ENCODE measurements around the gene C3orf80. TPM values are rescaled to one million over a fixed set of nuclear protein-coding genes. Genes with fewer than 3 reads are reported as not detected.

C3orf80 gene
- total RNA-seq, 1 donor from 2014 or later, result not detected

- no peaks in the 10 kb centered on the region for H3K4me1 Mint-ChIP-seq
- H4K20me1 ChIP-seq (ENCODE audit: low read depth), result no peaks in the 10 kb centered on the region
Observed at GRCh38 chr3:160179906-160180305, 45.3 kb upstream of the C3orf80 start.

GRCh38 chr3:160180581-160181216 is 44.5 kb upstream of the C3orf80 start:
- Histone ChIP-seq H3K4me2 (no peak overlapping the region), H3K27ac (no peak overlapping the region), H3K79me2 (ENCODE audit: low read depth) (no peaks in the 10 kb centered on the region), H2AFZ (replicated peaks) (no peak overlapping the region), H4K20me1 (ENCODE audit: low read depth) (no peaks in the 10 kb centered on the region), H3K4me1 (peaks cover 8% of the 10 kb centered on the region), H3K27me3 (no peaks in the 10 kb centered on the region), H3K4me3 (no peak overlapping the region), H3K9me3 (ENCODE audit: low read depth) (no peaks in the 10 kb centered on the region), H3F3A (ENCODE audit: low read depth) (no peaks in the 10 kb centered on the region), H3K36me3 (no peaks in the 10 kb centered on the region), H3K9ac (no peak overlapping the region)
- peak; percentile 14 for DNase-seq (ENCODE audit: low spot score)
- Mint-ChIP-seq H3K4me3 (no peak overlapping the region), H3K4me1 (no peaks in the 10 kb centered on the region), H3K36me3 (peaks cover 3% of the 10 kb centered on the region), H3K27me3 (ENCODE audit: insufficient read depth, low read depth) (no peaks in the 10 kb centered on the region), H3K27ac (no peak overlapping the region), H3K9me3 (peaks cover 6% of the 10 kb centered on the region)
- TF ChIP-seq EZH2 (IDR thresholded peaks at IDR 0.05) (no peak), EZH2phosphoT487 (IDR thresholded peaks at IDR 0.05) (no peak), CTCF (IDR thresholded peaks at IDR 0.05) (no peak)

More at GRCh38 chr3:160179906-160180305, 45.3 kb upstream of the C3orf80 start:
- Mint-ChIP-seq H3K27me3 (ENCODE audit: insufficient read depth, low read depth) (no peaks in the 10 kb centered on the region), H3K27ac (no peak overlapping the region), H3K4me3 (no peak overlapping the region), H3K9me3 (peaks cover 6% of the 10 kb centered on the region), H3K36me3 (peaks cover 3% of the 10 kb centered on the region)
- Histone ChIP-seq H3K36me3 (no peaks in the 10 kb centered on the region), H3K79me2 (ENCODE audit: low read depth) (no peaks in the 10 kb centered on the region), H3K4me3 (no peak overlapping the region), H3K4me2 (no peak overlapping the region), H3K27ac (no peak overlapping the region), H2AFZ (replicated peaks) (no peak overlapping the region), H3K4me1 (peaks cover 8% of the 10 kb centered on the region), H3K9ac (no peak overlapping the region), H3K9me3 (ENCODE audit: low read depth) (no peaks in the 10 kb centered on the region), H3K27me3 (no peaks in the 10 kb centered on the region), H3F3A (ENCODE audit: low read depth) (no peaks in the 10 kb centered on the region)
- no peak for TF ChIP-seq EZH2phosphoT487 (IDR thresholded peaks at IDR 0.05)
- TF ChIP-seq EZH2 (IDR thresholded peaks at IDR 0.05), result no peak
- TF ChIP-seq CTCF (IDR thresholded peaks at IDR 0.05), result no peak
- no peak for DNase-seq (ENCODE audit: low spot score)

GRCh38 chr3:160183345-160184076 is 41.7 kb upstream of the C3orf80 start:
- DNase-seq (ENCODE audit: low spot score), result no peak
- H3K4me3 Mint-ChIP-seq, result no peak overlapping the region
- H3K9ac ChIP-seq, result no peak overlapping the region
- H3K36me3 ChIP-seq, result no peaks in the 10 kb centered on the region
- no peaks in the 10 kb centered on the region for H3K79me2 ChIP-seq (ENCODE audit: low read depth)
- no peak overlapping the region for H3K27ac ChIP-seq
- no peaks in the 10 kb centered on the region for H3F3A ChIP-seq (ENCODE audit: low read depth)
- TF ChIP-seq EZH2 (IDR thresholded peaks at IDR 0.05) (no peak), EZH2phosphoT487 (IDR thresholded peaks at IDR 0.05) (no peak), CTCF (IDR thresholded peaks at IDR 0.05) (no peak)
- H3K4me1 Mint-ChIP-seq, result no peaks in the 10 kb centered on the region
- no peak overlapping the region for H3K4me3 ChIP-seq
- H3K9me3 ChIP-seq (ENCODE audit: low read depth), result no peaks in the 10 kb centered on the region
- H4K20me1 ChIP-seq (ENCODE audit: low read depth), result no peaks in the 10 kb centered on the region
- no peak overlapping the region for H3K4me2 ChIP-seq
- no peaks in the 10 kb centered on the region for H3K36me3 Mint-ChIP-seq
- no peak overlapping the region for H3K27ac Mint-ChIP-seq
- no peaks in the 10 kb centered on the region for H3K27me3 ChIP-seq
- peaks cover 2% of the 10 kb centered on the region for H3K27me3 Mint-ChIP-seq (ENCODE audit: insufficient read depth, low read depth)
- H2AFZ ChIP-seq (replicated peaks), result no peak overlapping the region
- H3K4me1 ChIP-seq, result peaks cover 8% of the 10 kb centered on the region
- no peaks in the 10 kb centered on the region for H3K9me3 Mint-ChIP-seq

Measured in neural progenitor cell (in vitro differentiated cells).